LNCAP (cell line): ENCODE results near the gene PEX7.

ENCODE experiments used
- TF ChIP-seq, protein P1 (sequence below): fragments of 450-650 bp; IDR thresholded peaks from 2 replicates; pipeline ENCODE4 v1.5.1; 2017; ENCODE audit warnings: mild to moderate bottlenecking

Gene PEX7

DNA sequence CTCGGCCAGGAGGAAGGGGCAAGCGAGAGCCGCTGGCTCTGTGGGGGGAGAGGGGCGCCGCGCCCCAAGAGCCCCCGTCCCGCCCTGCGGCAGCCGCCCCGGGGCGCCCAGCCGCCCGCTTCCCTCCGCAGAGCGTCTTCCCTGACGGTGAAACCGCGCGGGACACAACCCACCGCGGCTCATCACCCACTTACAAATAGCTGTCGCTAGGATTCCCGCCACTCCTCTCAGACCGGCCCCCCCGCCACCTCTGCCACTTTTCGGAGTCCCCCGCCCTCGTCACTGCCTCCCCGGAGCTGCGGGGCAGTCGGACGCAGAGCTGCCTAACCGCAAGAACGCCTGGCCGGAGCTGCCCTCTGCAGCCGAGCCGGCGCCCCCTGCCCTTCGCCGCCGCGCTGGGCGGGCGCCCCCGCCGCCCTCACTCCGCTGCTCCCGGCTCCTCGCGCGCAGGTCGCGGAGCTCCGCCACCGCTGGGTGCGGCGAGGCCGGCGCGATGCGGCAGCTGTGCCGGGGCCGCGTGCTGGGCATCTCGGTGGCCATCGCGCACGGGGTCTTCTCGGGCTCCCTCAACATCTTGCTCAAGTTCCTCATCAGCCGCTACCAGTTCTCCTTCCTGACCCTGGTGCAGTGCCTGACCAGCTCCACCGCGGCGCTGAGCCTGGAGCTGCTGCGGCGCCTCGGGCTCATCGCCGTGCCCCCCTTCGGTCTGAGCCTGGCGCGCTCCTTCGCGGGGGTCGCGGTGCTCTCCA lies 99.7 kb downstream of the PEX7 start, which contains the start of gene SLC35D3:
TSS of gene SLC35D3 (plus strand) at position 366 of the 749 bp plus-strand sequence. CDS start at position 494, 128 bp downstream.
- TF ChIP-seq, protein P1, sequence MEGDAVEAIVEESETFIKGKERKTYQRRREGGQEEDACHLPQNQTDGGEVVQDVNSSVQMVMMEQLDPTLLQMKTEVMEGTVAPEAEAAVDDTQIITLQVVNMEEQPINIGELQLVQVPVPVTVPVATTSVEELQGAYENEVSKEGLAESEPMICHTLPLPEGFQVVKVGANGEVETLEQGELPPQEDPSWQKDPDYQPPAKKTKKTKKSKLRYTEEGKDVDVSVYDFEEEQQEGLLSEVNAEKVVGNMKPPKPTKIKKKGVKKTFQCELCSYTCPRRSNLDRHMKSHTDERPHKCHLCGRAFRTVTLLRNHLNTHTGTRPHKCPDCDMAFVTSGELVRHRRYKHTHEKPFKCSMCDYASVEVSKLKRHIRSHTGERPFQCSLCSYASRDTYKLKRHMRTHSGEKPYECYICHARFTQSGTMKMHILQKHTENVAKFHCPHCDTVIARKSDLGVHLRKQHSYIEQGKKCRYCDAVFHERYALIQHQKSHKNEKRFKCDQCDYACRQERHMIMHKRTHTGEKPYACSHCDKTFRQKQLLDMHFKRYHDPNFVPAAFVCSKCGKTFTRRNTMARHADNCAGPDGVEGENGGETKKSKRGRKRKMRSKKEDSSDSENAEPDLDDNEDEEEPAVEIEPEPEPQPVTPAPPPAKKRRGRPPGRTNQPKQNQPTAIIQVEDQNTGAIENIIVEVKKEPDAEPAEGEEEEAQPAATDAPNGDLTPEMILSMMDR, result no peak

DNA sequence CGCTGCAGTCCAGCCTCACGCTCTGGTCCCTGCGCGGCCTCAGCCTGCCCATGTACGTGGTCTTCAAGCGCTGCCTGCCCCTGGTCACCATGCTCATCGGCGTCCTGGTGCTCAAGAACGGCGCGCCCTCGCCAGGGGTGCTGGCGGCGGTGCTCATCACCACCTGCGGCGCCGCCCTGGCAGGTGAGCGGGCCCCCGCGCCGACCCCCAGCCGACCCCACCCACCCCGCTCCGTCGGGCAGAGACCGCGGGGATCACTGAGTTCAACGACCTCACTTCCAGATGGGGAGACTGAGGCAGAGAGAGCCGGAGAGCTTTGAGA lies 100.3 kb downstream of the PEX7 start:
- TF ChIP-seq, protein P1, result no peak

DNA sequence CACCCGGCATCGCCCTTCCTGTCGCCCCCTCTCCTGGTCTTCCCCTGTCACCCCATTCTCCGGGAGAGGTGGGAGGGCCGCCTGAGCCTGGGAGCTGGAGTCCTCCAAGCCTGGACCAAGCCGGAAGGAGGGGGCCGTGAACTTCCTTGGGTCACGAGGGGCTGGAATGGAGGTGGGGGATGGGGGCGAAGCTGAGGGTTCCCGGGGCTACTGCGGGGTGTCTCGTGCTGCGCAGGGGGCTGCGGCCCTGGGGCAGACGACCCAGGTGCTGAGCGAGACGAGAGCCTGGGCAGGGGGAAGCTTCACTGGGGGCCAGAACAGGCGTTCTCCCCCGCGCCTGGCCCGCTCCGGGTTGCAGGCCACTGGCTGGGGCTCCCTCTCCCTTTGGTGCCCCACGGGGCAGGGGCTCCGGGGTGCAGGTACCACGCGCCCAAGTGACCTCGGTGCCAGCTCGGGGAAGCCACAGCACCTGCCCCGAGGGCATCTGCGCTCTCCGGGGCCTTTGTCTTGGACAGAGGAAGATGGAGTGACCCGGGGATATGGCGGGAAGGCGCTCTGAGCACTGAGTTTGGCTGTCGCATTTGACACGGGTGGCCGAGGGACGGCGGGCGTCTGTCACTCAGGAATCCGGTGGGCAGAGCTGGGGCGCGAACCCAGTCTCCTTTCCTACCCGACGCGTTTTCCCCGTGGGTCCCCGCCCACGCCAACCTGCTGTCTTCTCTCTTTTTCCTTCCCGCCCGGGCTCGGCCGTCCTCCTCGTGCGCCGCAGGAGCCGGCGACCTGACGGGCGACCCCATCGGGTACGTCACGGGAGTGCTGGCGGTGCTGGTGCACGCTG lies 100.9 kb downstream of the PEX7 start:
- TF ChIP-seq, protein P1, result no peak

- TF ChIP-seq, protein P1, result no peak
Observed at GRCh38 chr6:136923954-136924673, 101.7 kb downstream of the PEX7 start.

DNA sequence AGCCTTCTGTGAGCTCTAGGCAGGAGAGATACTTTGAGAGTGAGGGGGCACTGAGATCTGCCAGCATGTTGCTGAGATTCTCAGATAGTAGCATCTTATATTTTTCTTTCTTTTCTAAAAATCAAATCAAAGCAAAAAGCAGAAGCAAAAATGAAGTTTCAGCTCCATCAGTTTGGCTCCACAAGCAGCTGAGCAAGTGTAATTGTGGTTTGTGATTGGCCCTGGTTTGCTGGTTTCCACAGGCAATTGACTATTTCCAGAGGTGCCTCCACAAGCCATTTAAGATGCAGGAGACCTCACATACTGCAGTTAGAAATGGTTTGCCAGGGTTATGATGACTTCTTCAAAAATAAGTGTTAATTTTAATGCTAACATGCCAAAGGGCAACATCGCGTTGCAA lies 104.0 kb downstream of the PEX7 start:
- TF ChIP-seq, protein P1, result no peak

DNA sequence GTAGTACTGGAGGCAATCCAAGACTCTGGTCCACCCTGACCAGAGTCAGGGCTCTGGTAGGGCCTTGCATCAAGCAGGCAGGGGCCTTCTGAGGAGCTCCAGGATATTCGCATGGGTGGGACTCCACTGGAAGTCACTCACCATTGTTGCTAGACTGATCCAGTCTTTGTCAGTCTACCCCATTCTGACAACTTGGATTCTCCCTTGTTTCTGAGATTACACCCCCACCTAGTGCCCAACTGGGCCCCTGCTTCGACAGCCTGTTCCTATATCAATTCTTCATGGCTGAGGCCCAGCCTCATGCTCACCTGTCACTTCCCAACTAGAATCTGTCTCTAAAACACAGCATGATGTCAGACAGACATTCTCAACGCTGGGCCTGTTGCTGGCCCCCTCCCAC lies 104.9 kb downstream of the PEX7 start:
- TF ChIP-seq, protein P1, result peak; percentile 12; the same call in 1 of the 2 replicates

- TF ChIP-seq, protein P1, result no peak
Observed at GRCh38 chr6:136930528-136930927, 108.1 kb downstream of the PEX7 start.
